Measurements from ENCODE around the gene VASP.

Gene VASP

GRCh38 chr19:45528744-45529419 is 21.6 kb downstream of the VASP start:
- TF ChIP-seq Cebpa-rat (IDR thresholded peaks at IDR 0.05) = no peak
- Histone ChIP-seq H4K20me1 (peaks cover 0 to 85% (median 41%) of the 10 kb centered on the region in 11 experiments; a peak in 19 of 22 replicates), H3K4me2 (no peak overlapping the region), H3K9me3 (replicated peaks in 1 of 11) (peaks cover 9 to 37% (median 21%) of the 10 kb centered on the region in 11 experiments; a peak in 20 of 22 replicates), H3K27me3 (no peaks in the 10 kb centered on the region; a peak in 1 of 22 replicates), H3K36me3 (peaks cover 31 to 63% (median 58%) of the 10 kb centered on the region in 11 experiments), H3K9ac (no peak overlapping the region), H3K4me3 (no peak overlapping the region), H3K27ac (no peak overlapping the region), H3K4me1 (peaks cover 12 to 32% (median 22%) of the 10 kb centered on the region in 10 experiments)

- no peak for TF ChIP-seq Cebpa-rat (IDR thresholded peaks at IDR 0.05)
- Histone ChIP-seq H3K36me3 (peaks cover 26 to 58% (median 52%) of the 10 kb centered on the region in 11 experiments), H3K4me2 (no peak overlapping the region), H3K4me3 (no peak overlapping the region), H3K9ac (no peak overlapping the region), H3K4me1 (peaks cover 12 to 28% (median 20%) of the 10 kb centered on the region in 10 experiments), H4K20me1 (peaks cover 0 to 81% (median 39%) of the 10 kb centered on the region in 11 experiments; a peak in 18 of 22 replicates), H3K27me3 (no peaks in the 10 kb centered on the region; a peak in 1 of 22 replicates), H3K27ac (no peak overlapping the region), H3K9me3 (replicated peaks in 1 of 11) (peaks cover 9 to 37% (median 21%) of the 10 kb centered on the region in 11 experiments; a peak in 20 of 22 replicates)
Observed at GRCh38 chr19:45529420-45529785, 22.1 kb downstream of the VASP start.

DNA sequence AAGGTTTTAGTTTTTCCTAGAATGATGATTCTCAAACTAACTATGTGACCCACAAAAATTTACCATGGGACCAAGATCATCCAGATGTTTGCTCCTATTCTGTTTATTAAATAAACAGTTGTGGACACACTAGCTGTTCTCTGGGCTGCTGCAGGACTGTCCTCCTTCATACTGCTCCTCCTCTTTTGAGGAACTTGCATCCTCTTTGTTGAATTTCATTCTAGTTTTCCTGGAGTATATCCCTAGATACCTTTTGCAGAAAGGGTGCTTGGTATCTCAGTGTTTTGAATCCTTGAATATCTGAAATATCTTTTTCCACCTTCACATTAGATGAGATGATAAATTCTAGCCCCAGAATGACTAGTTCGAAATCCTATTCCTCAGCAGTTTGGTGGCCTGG is 24.1 kb downstream of the VASP start:
- Histone ChIP-seq H3K4me2 (no peak overlapping the region), H3K27ac (no peak overlapping the region), H4K20me1 (peaks cover 0 to 61% (median 21%) of the 10 kb centered on the region in 11 experiments; a peak in 15 of 22 replicates), H3K27me3 (no peaks in the 10 kb centered on the region; a peak in 1 of 22 replicates), H3K4me3 (no peak overlapping the region), H3K9ac (no peak overlapping the region), H3K36me3 (peaks cover 6 to 40% (median 33%) of the 10 kb centered on the region in 11 experiments), H3K4me1 (peaks cover 4 to 12% (median 6%) of the 10 kb centered on the region in 10 experiments; a peak in 18 of 20 replicates), H3K9me3 (replicated peaks in 1 of 11) (peaks cover 9 to 41% (median 21%) of the 10 kb centered on the region in 11 experiments; a peak in 21 of 22 replicates)
- TF ChIP-seq Cebpa-rat (IDR thresholded peaks at IDR 0.05) = no peak

GRCh38 chr19:45539459-45539858 is 32.2 kb downstream of the VASP start:
- H3K27ac ChIP-seq = no peak overlapping the region

DNA sequence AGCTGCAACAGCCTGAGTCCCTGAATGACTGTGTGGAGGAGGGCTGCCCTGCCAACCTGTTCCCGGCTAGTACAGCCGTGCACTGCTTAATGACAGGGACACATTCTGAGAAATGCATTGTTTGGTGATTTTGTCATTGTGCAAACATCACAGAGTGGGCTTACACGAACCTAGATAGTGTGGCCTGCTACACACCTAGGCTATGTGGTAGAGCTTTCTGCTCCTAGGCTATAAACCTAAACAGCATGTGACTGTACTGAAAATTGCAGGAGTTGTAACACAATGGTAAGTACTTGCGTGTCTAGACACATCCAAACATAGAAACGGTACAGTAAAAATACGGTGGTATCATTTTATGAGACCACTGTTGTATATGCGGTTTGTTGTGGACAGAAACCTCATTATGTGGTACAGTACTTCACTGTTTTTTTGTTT is 35.0 kb downstream of the VASP start:
- Histone ChIP-seq H3K27me3 (no peaks in the 10 kb centered on the region), H3K9me3 (replicated peaks in 1 of 11) (peaks cover 12 to 24% (median 17%) of the 10 kb centered on the region in 11 experiments), H3K36me3 (peaks cover 0 to 12% (median 0%) of the 10 kb centered on the region in 11 experiments; a peak in 2 of 22 replicates), H3K27ac (no peak overlapping the region), H3K4me1 (peaks cover 9 to 21% (median 15%) of the 10 kb centered on the region in 10 experiments), H3K4me2 (no peak overlapping the region), H4K20me1 (peaks cover 0 to 6% (median 0%) of the 10 kb centered on the region in 11 experiments; a peak in 3 of 22 replicates), H3K4me3 (no peak overlapping the region), H3K9ac (no peak overlapping the region)
- TF ChIP-seq Cebpa-rat (IDR thresholded peaks at IDR 0.05) = no peak

More at GRCh38 chr19:45539459-45539858, 32.2 kb downstream of the VASP start:
- Histone ChIP-seq H3K9me3 (replicated peaks in 1 of 11) (peaks cover 12 to 37% (median 20%) of the 10 kb centered on the region in 11 experiments), H3K4me1 (peaks cover 9 to 21% (median 15%) of the 10 kb centered on the region in 10 experiments), H4K20me1 (no peaks in the 10 kb centered on the region; a peak in 2 of 22 replicates), H3K4me2 (no peak overlapping the region), H3K36me3 (peaks cover 0 to 12% (median 0%) of the 10 kb centered on the region in 11 experiments; a peak in 3 of 22 replicates), H3K4me3 (no peak overlapping the region), H3K27me3 (no peaks in the 10 kb centered on the region), H3K9ac (no peak overlapping the region)
- no peak for TF ChIP-seq Cebpa-rat (IDR thresholded peaks at IDR 0.05)

GRCh38 chr19:45547211-45547770 is 40.0 kb downstream of the VASP start:
- H3K4me1 ChIP-seq = peaks cover 13 to 17% (median 15%) of the 10 kb centered on the region in 10 experiments
- peaks cover 0 to 38% (median 5%) of the 10 kb centered on the region in 11 experiments; a peak in 6 of 22 replicates for H4K20me1 ChIP-seq
- H3K4me2 ChIP-seq = no peak overlapping the region
- peaks cover 0 to 4% (median 0%) of the 10 kb centered on the region in 11 experiments; a peak in 3 of 22 replicates for H3K36me3 ChIP-seq
- H3K9ac ChIP-seq = no peak overlapping the region
- H3K9me3 ChIP-seq (replicated peaks in 1 of 11) = no peaks in the 10 kb centered on the region
- H3K27ac ChIP-seq = no peak overlapping the region
- TF ChIP-seq Cebpa-rat (IDR thresholded peaks at IDR 0.05) = no peak
- no peaks in the 10 kb centered on the region for H3K27me3 ChIP-seq
- no peak overlapping the region for H3K4me3 ChIP-seq

- no peaks in the 10 kb centered on the region for H3K27me3 ChIP-seq
- no peak overlapping the region for H3K4me3 ChIP-seq
- no peak overlapping the region for H3K27ac ChIP-seq
Observed at GRCh38 chr19:45547965-45548609, 40.8 kb downstream of the VASP start.

GRCh38 chr19:45553464-45553863 is 46.2 kb downstream of the VASP start:
- no peak overlapping the region for H3K4me2 ChIP-seq
- H3K4me1 ChIP-seq = peaks cover 0 to 8% (median 0%) of the 10 kb centered on the region in 10 experiments; a peak in 3 of 20 replicates
- peaks cover 0 to 81% (median 43%) of the 10 kb centered on the region in 11 experiments; a peak in 18 of 22 replicates for H4K20me1 ChIP-seq
- no peaks in the 10 kb centered on the region for H3K27me3 ChIP-seq
- peaks cover 9 to 18% (median 14%) of the 10 kb centered on the region in 11 experiments; a peak in 19 of 22 replicates for H3K36me3 ChIP-seq
- no peak overlapping the region for H3K4me3 ChIP-seq
- no peak overlapping the region for H3K27ac ChIP-seq
- no peak for TF ChIP-seq Cebpa-rat (IDR thresholded peaks at IDR 0.05)
- no peak overlapping the region for H3K9ac ChIP-seq
- no peaks in the 10 kb centered on the region for H3K9me3 ChIP-seq (replicated peaks in 1 of 11)

More at GRCh38 chr19:45547965-45548609, 40.8 kb downstream of the VASP start:
- TF ChIP-seq Cebpa-rat (IDR thresholded peaks at IDR 0.05) = no peak
- Histone ChIP-seq H3K4me2 (no peak overlapping the region), H3K36me3 (peaks cover 1 to 9% (median 4%) of the 10 kb centered on the region in 11 experiments; a peak in 18 of 22 replicates), H4K20me1 (peaks cover 0 to 46% (median 5%) of the 10 kb centered on the region in 11 experiments; a peak in 7 of 22 replicates), H3K4me1 (peaks cover 10 to 17% (median 12%) of the 10 kb centered on the region in 10 experiments), H3K9ac (no peak overlapping the region), H3K9me3 (replicated peaks in 1 of 11) (no peaks in the 10 kb centered on the region)
